GM19043 (cell line): ENCODE results near the gene RPL3.

ENCODE experiments used
- ATAC-seq: cut with Tn5 transposase; IDR thresholded peaks from one replicate; pipeline ENCODE4 v1.9.1; 2021; ENCODE audit warnings: low read depth; ENCODE audit not compliant: unreplicated experiment

The RPL3 gene

DNA sequence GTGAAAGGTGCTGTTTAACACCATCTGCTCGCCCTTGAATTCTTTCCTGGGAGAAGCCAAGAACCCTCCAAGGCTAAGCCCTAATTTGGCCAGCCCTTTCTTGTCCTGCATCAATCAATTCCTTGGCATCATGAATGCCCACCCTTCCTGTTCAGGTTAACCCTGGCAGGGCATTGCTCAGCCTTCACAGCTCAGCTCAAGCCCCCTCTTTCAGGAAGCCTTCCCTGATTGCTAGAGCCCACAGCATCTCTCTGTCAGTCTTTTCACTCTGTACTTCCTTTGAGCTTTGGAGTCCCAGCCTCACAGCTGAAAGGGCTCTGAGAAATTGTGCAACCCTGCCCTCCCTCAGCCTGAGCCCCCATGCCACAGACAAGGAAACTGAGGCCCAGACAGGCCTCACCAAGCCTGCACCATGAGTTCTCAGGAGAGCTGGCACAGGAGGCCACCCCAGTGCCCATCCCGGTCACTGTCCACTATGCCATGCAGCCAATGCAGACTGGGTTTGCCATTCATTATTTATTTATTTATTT, 16.9 kb downstream of the RPL3 start:
- ATAC-seq: no peak

GRCh38 chr22:39301926-39302325, 17.5 kb downstream of the RPL3 start:
- no peak for ATAC-seq

DNA sequence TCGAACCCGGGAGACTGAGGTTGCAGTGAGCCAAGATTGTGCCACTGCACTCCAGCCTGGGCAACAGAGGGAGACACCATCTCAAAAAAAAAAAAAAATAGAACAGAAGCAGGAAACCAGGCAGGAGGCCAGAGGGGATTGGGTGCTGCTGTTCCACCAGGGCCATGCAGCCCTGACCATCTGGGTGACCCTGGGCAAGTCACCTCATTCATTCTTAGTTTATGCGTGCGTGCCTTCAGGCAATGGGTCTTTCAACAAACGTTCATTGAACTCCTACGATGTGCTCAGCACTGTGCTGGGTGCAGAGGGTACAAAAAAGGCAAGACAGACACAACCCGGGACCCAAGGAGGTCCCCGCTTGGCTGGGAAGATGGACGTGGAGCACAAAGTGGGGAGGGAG, 18.3 kb downstream of the RPL3 start:
- no peak for ATAC-seq

- no peak for ATAC-seq
Observed at GRCh38 chr22:39300186-39300830, 19.1 kb downstream of the RPL3 start.

DNA sequence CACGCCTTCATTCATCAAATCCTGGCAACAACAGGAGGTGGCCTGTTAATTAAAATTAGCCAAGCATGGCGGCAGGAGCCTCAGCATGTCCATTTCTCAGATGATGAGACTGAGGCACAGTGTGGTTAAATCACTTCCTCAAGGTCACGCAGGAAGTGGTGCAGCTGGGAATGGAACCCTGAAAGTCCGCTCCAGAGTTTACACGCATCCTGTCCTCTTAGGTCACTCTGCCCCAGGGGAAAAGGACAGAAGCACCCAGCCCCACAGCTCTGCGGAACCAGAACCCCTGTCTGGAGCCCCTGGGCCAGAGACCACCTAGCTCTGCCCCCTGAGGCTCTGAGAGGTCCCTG, 19.6 kb downstream of the RPL3 start:
- ATAC-seq: no peak

DNA sequence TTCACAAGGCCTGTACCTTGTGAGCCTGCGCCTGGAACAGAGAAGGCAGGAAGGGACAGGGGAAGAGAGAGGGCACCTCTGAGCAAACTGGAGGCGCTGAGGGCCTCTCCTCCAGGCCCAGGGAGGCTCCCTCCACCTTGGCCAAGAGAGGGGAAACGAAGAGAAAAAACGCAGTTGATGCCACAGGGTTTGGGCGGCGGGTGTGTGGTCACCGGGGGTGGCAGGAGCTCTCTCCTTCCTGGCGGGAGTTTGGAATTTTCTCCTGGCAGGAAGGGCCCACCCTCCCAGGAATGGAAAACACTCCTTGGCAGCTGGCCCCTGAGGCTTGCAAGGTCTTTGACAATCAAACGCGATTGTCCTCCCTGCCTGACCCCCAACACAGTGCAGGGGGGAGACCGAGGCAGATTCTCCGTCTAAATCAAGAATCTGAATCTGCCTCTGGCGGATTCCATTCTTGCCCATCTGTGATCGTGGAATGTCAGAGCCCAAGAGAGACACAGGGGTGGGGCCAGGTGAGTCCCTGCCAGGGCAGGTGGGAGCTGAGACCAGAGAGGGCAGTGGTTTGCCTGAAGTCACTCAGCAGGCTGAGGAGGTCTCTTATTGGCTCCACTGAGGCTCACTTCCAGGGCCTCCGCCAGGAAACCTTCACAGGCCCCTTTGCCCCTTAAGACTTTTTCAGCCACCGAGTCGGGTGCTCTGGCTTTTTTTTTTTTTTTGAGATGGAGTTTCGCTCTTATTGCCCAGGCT, 21.0 kb downstream of the RPL3 start:
- no peak for ATAC-seq

- ATAC-seq: no peak
Observed at GRCh38 chr22:39297490-39298240, 21.8 kb downstream of the RPL3 start.

- ATAC-seq: no peak
Observed at GRCh38 chr22:39296981-39297489, 22.4 kb downstream of the RPL3 start.

- ATAC-seq: no peak
Observed at GRCh38 chr22:39296535-39296934, 22.9 kb downstream of the RPL3 start.

DNA sequence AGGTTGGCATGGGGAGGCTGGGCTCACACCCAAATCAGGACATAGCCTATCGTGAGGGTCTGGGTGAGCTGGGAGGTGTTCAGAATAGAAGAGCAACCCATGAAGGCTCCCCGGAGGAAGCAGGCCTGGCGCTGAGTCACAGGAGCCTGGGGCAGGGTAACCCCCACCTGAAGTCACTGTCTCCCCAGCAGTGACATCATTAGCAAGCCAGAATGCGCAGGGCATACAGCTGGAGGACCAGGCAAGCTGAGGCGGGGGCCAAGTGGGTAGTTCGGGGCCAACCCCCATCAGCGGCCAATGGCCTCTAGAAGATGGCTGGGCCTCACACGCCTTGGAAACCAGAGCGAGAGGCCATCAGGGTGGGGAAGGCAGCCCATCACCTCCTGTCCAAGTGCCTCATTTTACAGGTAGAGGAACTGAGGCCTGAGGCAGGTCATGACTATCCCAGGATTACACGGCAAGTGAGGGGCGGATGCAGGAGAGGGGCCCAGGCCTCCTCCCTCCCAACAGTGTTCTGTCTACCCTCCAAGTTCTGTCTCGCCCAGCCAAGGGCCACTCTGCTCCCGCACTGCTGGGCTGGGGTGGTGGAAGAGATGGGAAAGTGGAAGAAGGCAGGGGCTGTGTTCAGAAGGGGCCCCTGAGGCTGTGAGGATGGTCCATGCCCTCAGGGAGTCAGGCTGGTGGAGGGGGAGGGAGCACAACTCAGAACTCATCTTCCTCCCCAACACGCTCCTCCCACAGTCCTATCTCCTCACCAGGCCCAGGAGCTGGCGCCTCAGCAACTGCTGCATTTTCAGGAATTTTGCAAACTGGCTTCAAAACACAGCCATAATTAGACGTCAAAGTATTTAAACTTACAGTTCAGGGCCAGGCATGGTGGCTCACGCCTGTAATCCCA, 24.6 kb downstream of the RPL3 start:
- ATAC-seq: no peak

DNA sequence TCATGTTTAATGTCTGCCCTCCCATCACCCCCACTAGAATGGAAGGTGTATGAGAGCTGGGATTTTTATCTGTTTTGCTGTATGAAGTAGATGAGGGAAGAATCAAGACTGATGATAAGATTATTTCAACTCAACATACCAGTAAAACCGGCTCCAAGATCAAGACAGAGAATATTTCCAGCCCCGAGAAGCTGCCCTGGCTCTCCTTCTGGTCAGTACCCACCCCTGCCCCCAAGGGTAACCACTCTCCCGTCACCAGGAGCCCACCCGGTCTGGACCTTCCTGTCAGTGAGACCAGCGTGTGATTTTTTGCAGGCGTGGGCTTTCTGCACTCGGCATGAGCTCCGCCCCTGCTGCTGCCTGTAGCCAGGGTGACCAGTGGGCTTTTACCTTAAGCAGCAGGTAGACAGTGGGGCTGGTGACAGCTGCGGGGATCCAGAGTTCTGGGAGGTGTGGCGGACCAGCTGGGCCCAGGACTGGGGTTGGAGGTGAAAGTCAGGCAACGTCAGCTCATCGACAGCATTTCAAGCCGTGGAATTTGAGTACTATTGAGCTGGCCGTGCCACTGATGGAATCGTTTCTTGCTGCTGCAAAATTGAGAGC, 25.6 kb downstream of the RPL3 start:
- ATAC-seq: no peak

- no peak for ATAC-seq
Observed at GRCh38 chr22:39292561-39293074, 26.8 kb downstream of the RPL3 start.

GRCh38 chr22:39292031-39292462, 27.4 kb downstream of the RPL3 start:
- ATAC-seq: no peak

GRCh38 chr22:39291523-39291922, 27.9 kb downstream of the RPL3 start:
- no peak for ATAC-seq

DNA sequence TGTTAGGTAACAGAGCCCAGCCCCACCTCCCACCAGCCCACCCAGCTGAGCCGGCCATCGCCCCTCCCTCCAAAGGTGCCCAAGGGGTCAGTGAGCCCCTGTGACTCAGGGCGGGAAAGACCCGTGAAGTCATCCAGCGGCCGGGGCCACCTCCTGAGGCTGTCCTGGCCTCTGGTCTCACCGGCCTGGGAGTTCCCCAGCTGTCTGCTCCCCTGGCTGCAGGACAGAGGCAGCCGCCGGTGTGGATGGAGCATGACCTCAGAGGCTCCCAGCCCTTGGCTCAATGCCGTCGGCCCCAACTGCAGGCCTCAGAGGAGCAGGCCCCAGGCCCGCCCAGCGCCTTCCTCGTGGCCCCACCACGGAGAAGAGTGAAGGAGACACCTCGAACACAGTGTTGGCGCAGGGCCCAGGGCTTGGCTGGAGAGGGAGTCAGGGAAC, 28.7 kb downstream of the RPL3 start:
- ATAC-seq: no peak

- ATAC-seq: no peak
Observed at GRCh38 chr22:39289975-39290720, 29.3 kb downstream of the RPL3 start.

GRCh38 chr22:39289533-39289932, 29.9 kb downstream of the RPL3 start:
- no peak for ATAC-seq

DNA sequence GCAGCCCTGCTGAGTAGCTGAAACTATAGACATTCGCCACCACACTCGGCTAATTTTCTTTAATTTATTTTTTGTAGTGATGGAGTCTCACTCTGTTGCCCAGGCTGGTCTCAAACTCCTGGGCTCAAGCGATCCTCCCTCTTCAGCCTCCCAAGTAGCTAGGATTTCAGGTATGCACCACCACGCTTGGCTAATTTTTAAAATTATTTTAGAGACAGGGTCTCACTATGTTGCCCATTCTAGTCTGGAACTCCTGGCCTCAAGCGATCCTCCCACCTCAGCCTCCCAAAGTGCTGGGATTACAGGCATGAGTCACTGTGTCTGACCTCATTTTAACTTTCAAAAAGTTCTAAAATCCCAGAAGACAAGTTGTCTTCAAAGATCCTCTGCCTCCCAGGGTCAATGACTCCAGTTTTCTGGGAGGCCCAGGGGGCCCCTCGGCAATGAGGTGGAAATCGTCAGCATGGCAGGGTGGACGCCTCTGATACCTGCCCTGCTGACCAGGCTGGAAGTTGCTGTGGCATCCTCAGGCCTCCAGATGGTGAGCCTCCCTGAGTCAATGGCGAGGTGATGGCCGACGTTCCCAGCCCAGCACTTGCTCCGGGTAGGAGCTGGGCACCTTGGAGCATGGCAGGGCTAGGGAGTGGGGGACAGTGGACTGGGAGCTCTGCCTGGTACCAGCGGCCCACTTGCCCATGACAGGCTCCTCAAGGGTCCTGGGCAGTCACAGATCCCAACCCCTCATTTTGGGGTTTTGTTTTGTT, 31.1 kb downstream of the RPL3 start:
- ATAC-seq: no peak
